HEK293 (cell line): Measurements from ENCODE around the gene OXSR1.

ENCODE experiments used
- CTCF ChIA-PET: fragments of 350-600 bp; formaldehyde crosslinking; extraction: SDS; loops from one replicate; lab custom pipeline; 2021; ENCODE audit warnings: antibody characterized with exemption; lab: Yijun Ruan, JAX
- POLR2A ChIA-PET: fragments of 300-600 bp; formaldehyde crosslinking; extraction: SDS; loops from one replicate; lab custom pipeline; 2020; ENCODE audit warnings: antibody characterized with exemption, inconsistent platforms; lab: Yijun Ruan, JAX
- H3K27ac ChIP-seq: fragments of 200-500 bp; sonication (Bioruptor generic); 2 replicates; pipeline ENCODE4 v1.5.1; 2014; ENCODE audit warnings: low read depth, low read length, control low read depth, inconsistent platforms; ENCODE audit errors: extremely low read depth
- H3K36me3 ChIP-seq, 2 experiments: fragments of 200-500 bp in 1 of 2; sonication (Bioruptor generic) in 1 of 2; 1 replicate in 1 of 2; 2 replicates in 1 of 2; pipeline ENCODE4 v1.5.1; 2014 to 2017; ENCODE audit warnings: inconsistent platforms in 2 of 2, low read length in 2 of 2; ENCODE audit not compliant: control insufficient read depth in 2 of 2, insufficient read depth in 1 of 2
- H3K4me1 ChIP-seq: fragments of 200-500 bp; sonication (Bioruptor generic); 2 replicates; pipeline ENCODE4 v1.5.1; 2014; ENCODE audit warnings: mild to moderate bottlenecking, low read length, inconsistent platforms; ENCODE audit not compliant: control insufficient read depth, insufficient read depth
- H3K4me3 ChIP-seq: 2 replicates; pipeline ENCODE4 v1.5.1; 2011; ENCODE audit warnings: low read depth, mild to moderate bottlenecking, control low read depth, low read length, moderate library complexity
- H3K9me3 ChIP-seq: fragments of 200-500 bp; sonication (Bioruptor generic); 2 replicates; pipeline ENCODE4 v1.5.1; 2014; ENCODE audit warnings: low read depth, low read length, inconsistent platforms; ENCODE audit not compliant: control insufficient read depth, insufficient read depth
- HOXC10 ChIP-seq: sonication (generic); formaldehyde crosslinking; IDR thresholded peaks from 2 replicates; pipeline ENCODE4 v1.8.1; 2023; ENCODE audit warnings: mild to moderate bottlenecking, missing genetic modification reagents
- MYNN ChIP-seq: fragments of 450-650 bp; formaldehyde crosslinking; IDR thresholded peaks from 2 replicates; pipeline ENCODE4 v1.5.1; 2016; ENCODE audit warnings: missing biosample characterization, missing genetic modification characterization, borderline replicate concordance
- SCRT1 ChIP-seq: fragments of 450-650 bp; formaldehyde crosslinking; IDR thresholded peaks from 2 replicates; pipeline ENCODE4 v1.5.1; 2016; ENCODE audit warnings: missing biosample characterization, missing genetic modification characterization, borderline replicate concordance
- TCF7L2 ChIP-seq: IDR thresholded peaks from 2 replicates; pipeline ENCODE4 v1.6.1; 2011; ENCODE audit warnings: low read depth, mild to moderate bottlenecking, inconsistent platforms, low read length, moderate library complexity, borderline replicate concordance
- YY1 ChIP-seq: fragments of 450-650 bp; formaldehyde crosslinking; IDR thresholded peaks from 2 replicates; pipeline ENCODE4 v1.5.1; 2018; ENCODE audit warnings: missing biosample characterization, missing genetic modification characterization
- ZBTB17 ChIP-seq: fragments of 450-650 bp; formaldehyde crosslinking; IDR thresholded peaks from 2 replicates; pipeline ENCODE4 v1.5.1; 2016; ENCODE audit warnings: missing biosample characterization, missing genetic modification characterization
- ZNF138 ChIP-seq: fragments of 450-650 bp; formaldehyde crosslinking; IDR thresholded peaks from 2 replicates; pipeline ENCODE4 v1.5.1; 2016; ENCODE audit warnings: missing biosample characterization, missing genetic modification characterization, borderline replicate concordance
- ZNF214 ChIP-seq: fragments of 450-650 bp; formaldehyde crosslinking; IDR thresholded peaks from 2 replicates; pipeline ENCODE4 v1.5.1; 2017; ENCODE audit warnings: missing biosample characterization, mild to moderate bottlenecking, missing genetic modification characterization, borderline replicate concordance
- ZNF24 ChIP-seq: fragments of 450-650 bp; formaldehyde crosslinking; IDR thresholded peaks from 2 replicates; pipeline ENCODE4 v1.5.1; 2016; ENCODE audit warnings: missing biosample characterization, missing genetic modification characterization
- ZNF335 ChIP-seq: fragments of 450-650 bp; formaldehyde crosslinking; conservative IDR thresholded peaks from 2 replicates; pipeline ENCODE4 v1.5.1; 2016; ENCODE audit warnings: missing biosample characterization, missing genetic modification characterization
- ZNF529 ChIP-seq: fragments of 450-650 bp; formaldehyde crosslinking; IDR thresholded peaks from 2 replicates; pipeline ENCODE4 v1.5.1; 2017; ENCODE audit warnings: missing genetic modification characterization, missing biosample characterization; ENCODE audit not compliant: insufficient replicate concordance
- ZNF624 ChIP-seq: fragments of 450-650 bp; formaldehyde crosslinking; IDR thresholded peaks from 2 replicates; pipeline ENCODE4 v1.5.1; 2017; ENCODE audit warnings: missing biosample characterization, missing genetic modification characterization
- ZNF626 ChIP-seq: fragments of 450-650 bp; sonication (Bioruptor Pico); formaldehyde crosslinking; IDR thresholded peaks from 2 replicates; pipeline ENCODE4 v1.5.1; 2018; ENCODE audit warnings: missing biosample characterization, missing genetic modification characterization, inconsistent platforms
- ZNF776 ChIP-seq: fragments of 450-650 bp; formaldehyde crosslinking; IDR thresholded peaks from 2 replicates; pipeline ENCODE4 v1.5.0; 2017; ENCODE audit warnings: missing biosample characterization, missing genetic modification characterization, borderline replicate concordance
- ZNF792 ChIP-seq: fragments of 450-650 bp; formaldehyde crosslinking; IDR thresholded peaks from 2 replicates; pipeline ENCODE4 v1.5.1; 2016; ENCODE audit warnings: missing biosample characterization, missing genetic modification characterization
- ZSCAN30 ChIP-seq: fragments of 450-650 bp; IDR thresholded peaks from 2 replicates; pipeline ENCODE4 v1.5.1; 2018; ENCODE audit warnings: missing biosample characterization, mild to moderate bottlenecking, missing genetic modification characterization, moderate library complexity
- TF ChIP-seq, protein P1 (sequence below): fragments of 450-650 bp; formaldehyde crosslinking; IDR thresholded peaks from 2 replicates; pipeline ENCODE4 v1.5.1; 2016; ENCODE audit warnings: missing biosample characterization, missing genetic modification characterization
- TF ChIP-seq, protein P2 (sequence below): sonication (generic); formaldehyde crosslinking; IDR thresholded peaks from 2 replicates; pipeline ENCODE4 v1.8.1; 2022; ENCODE audit warnings: mild to moderate bottlenecking, moderate library complexity, missing genetic modification reagents
- TF ChIP-seq, protein P3 (sequence below): fragments of 450-650 bp; IDR thresholded peaks from 2 replicates; pipeline ENCODE4 v1.5.1; 2018; ENCODE audit warnings: missing biosample characterization, missing genetic modification characterization
- TF ChIP-seq, protein P4 (sequence below): fragments of 450-650 bp; formaldehyde crosslinking; conservative IDR thresholded peaks from 2 replicates; pipeline ENCODE4 v1.5.1; 2016; ENCODE audit warnings: low read depth, missing biosample characterization, missing genetic modification characterization

OXSR1 gene

DNA sequence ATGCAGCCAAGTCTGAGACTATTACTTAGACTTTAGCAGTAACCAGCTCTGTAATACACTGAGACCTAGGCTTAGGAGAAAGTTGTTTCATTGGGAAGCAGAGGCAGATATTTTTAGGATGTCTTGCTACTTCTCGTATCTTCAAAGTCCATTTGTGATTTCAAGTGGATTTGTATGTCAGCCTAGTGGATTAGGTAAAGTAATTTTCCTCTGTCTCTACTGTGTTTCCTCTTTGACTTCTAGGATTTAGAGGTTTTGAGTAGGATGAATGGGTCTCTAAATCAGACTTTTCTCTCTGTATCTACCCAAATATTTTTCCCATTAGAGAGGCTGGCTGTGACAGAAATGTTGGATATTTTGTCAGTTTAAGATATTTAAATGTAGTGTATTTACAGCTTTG is 46.8 kb downstream of the OXSR1 start (continued):
- TF ChIP-seq, protein P1, sequence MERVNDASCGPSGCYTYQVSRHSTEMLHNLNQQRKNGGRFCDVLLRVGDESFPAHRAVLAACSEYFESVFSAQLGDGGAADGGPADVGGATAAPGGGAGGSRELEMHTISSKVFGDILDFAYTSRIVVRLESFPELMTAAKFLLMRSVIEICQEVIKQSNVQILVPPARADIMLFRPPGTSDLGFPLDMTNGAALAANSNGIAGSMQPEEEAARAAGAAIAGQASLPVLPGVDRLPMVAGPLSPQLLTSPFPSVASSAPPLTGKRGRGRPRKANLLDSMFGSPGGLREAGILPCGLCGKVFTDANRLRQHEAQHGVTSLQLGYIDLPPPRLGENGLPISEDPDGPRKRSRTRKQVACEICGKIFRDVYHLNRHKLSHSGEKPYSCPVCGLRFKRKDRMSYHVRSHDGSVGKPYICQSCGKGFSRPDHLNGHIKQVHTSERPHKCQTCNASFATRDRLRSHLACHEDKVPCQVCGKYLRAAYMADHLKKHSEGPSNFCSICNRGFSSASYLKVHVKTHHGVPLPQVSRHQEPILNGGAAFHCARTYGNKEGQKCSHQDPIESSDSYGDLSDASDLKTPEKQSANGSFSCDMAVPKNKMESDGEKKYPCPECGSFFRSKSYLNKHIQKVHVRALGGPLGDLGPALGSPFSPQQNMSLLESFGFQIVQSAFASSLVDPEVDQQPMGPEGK: no peak
- TF ChIP-seq ZNF624 (tag by site-specific recombination) (no peak), ZNF24 (tag by site-specific recombination) (no peak), SCRT1 (tag by site-specific recombination) (no peak), ZNF138 (tag by site-specific recombination) (no peak), HOXC10 (CRISPR knock-in tag) (no peak), YY1 (tag by site-specific recombination) (no peak)
- TF ChIP-seq, protein P2, sequence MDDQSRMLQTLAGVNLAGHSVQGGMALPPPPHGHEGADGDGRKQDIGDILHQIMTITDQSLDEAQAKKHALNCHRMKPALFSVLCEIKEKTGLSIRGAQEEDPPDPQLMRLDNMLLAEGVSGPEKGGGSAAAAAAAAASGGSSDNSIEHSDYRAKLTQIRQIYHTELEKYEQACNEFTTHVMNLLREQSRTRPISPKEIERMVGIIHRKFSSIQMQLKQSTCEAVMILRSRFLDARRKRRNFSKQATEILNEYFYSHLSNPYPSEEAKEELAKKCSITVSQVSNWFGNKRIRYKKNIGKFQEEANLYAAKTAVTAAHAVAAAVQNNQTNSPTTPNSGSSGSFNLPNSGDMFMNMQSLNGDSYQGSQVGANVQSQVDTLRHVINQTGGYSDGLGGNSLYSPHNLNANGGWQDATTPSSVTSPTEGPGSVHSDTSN (CRISPR knock-in tag): no peak

DNA sequence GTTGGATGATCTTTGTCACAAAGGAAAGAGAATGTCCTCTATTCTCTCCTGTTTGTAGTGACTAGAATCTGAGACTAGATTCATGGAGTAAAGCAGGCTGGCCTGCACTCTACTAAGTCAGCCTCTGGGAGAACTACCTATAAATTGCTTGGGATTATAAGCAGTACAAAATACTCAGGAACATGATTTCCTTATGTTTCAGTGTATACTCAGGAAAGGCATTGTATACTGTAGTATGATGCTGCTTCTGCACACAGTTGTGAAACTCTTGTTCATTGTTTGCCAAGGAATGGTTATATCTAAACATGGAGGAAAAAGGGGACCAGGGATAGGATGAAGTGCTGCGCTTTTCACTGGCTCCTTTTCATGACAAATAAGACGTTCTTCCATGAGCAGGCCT is 49.2 kb downstream of the OXSR1 start:
- H3K36me3 ChIP-seq: peaks cover 0 to 19% of the 10 kb centered on the region in 2 experiments; a peak in 1 of 3 replicates
- CTCF ChIA-PET: interaction anchor here (0.5 kb wide), 1 partner anchor 100 kb away, joined by 3 read pairs; no protein-coding TSS in a partner anchor
- POLR2A ChIA-PET: interaction anchor here (0.7 kb wide), 1 partner anchor 1192 kb away, joined by 4 read pairs; no protein-coding TSS in a partner anchor
- no peak overlapping the region for H3K27ac ChIP-seq
- H3K9me3 ChIP-seq: no peaks in the 10 kb centered on the region
- no peak overlapping the region for H3K4me3 ChIP-seq
- H3K4me1 ChIP-seq: peaks cover 3% of the 10 kb centered on the region
- no peak for TF ChIP-seq TCF7L2
- no peak for TF ChIP-seq ZNF335 (tag by site-specific recombination)
- TF ChIP-seq MYNN: no peak
- TF ChIP-seq ZNF792: no peak
- TF ChIP-seq ZNF626 (tag by site-specific recombination): no peak
- no peak for TF ChIP-seq ZNF529
- TF ChIP-seq, all 188 proteins: peak for 0

DNA sequence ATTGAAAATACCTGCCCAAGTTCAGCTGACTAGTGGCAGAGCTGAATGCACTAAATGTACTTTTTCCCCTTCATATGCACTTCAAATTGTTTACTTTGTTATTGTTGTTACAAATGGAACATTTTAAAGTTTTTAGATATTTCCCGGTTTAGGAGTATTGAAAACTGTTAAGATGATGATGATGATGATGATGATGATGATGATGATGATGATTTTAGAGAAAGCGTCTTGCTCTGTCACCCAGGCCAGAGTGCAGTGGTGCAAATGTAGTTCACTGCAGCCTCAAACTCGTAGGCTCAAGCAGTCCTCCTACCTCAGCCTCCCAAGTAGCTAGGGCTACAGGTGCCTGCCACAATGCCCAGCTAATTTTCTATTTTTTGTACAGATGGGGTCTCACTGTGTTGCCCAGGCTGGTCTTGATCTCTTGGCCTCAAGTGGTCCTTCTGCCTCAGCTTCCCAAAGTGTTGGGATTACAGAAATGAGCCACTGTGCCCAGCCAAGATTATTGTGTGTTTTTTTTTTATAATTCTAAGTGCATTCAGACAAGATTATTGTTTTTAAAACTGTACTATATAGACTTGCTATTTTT is 54.4 kb downstream of the OXSR1 start:
- Histone ChIP-seq H3K27ac (no peak overlapping the region), H3K4me3 (no peak overlapping the region), H3K4me1 (no peaks in the 10 kb centered on the region), H3K9me3 (no peaks in the 10 kb centered on the region), H3K36me3 (peaks cover 3 to 33% of the 10 kb centered on the region in 2 experiments)
- CTCF ChIA-PET: no interaction called here
- TF ChIP-seq, protein P3, sequence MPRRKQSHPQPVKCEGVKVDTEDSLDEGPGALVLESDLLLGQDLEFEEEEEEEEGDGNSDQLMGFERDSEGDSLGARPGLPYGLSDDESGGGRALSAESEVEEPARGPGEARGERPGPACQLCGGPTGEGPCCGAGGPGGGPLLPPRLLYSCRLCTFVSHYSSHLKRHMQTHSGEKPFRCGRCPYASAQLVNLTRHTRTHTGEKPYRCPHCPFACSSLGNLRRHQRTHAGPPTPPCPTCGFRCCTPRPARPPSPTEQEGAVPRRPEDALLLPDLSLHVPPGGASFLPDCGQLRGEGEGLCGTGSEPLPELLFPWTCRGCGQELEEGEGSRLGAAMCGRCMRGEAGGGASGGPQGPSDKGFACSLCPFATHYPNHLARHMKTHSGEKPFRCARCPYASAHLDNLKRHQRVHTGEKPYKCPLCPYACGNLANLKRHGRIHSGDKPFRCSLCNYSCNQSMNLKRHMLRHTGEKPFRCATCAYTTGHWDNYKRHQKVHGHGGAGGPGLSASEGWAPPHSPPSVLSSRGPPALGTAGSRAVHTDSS (tag by site-specific recombination): peak; percentile 95
- no peak for TF ChIP-seq ZNF776
- no peak for TF ChIP-seq ZBTB17 (tag by site-specific recombination)
- TF ChIP-seq ZSCAN30: no peak
- TF ChIP-seq, protein P4, sequence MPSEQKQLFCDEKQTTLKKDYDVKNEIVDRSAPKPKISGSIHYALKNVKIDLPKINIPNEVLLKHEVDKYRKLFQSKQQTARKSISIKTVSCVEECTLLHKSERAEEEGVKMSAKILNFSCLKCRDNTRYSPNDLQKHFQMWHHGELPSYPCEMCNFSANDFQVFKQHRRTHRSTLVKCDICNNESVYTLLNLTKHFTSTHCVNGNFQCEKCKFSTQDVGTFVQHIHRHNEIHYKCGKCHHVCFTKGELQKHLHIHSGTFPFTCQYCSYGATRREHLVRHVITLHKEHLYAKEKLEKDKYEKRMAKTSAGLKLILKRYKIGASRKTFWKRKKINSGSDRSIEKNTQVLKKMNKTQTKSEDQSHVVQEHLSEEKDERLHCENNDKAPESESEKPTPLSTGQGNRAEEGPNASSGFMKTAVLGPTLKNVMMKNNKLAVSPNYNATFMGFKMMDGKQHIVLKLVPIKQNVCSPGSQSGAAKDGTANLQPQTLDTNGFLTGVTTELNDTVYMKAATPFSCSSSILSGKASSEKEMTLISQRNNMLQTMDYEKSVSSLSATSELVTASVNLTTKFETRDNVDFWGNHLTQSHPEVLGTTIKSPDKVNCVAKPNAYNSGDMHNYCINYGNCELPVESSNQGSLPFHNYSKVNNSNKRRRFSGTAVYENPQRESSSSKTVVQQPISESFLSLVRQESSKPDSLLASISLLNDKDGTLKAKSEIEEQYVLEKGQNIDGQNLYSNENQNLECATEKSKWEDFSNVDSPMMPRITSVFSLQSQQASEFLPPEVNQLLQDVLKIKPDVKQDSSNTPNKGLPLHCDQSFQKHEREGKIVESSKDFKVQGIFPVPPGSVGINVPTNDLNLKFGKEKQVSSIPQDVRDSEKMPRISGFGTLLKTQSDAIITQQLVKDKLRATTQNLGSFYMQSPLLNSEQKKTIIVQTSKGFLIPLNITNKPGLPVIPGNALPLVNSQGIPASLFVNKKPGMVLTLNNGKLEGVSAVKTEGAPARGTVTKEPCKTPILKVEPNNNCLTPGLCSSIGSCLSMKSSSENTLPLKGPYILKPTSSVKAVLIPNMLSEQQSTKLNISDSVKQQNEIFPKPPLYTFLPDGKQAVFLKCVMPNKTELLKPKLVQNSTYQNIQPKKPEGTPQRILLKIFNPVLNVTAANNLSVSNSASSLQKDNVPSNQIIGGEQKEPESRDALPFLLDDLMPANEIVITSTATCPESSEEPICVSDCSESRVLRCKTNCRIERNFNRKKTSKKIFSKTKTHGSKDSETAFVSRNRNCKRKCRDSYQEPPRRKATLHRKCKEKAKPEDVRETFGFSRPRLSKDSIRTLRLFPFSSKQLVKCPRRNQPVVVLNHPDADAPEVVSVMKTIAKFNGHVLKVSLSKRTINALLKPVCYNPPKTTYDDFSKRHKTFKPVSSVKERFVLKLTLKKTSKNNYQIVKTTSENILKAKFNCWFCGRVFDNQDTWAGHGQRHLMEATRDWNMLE (tag by site-specific recombination): no peak
- TF ChIP-seq ZNF214 (tag by site-specific recombination): no peak
- TF ChIP-seq, all 188 proteins: peak for 1
- POLR2A ChIA-PET: interaction anchor here (0.6 kb wide), 1 partner anchor 102 kb away, joined by 3 read pairs; no protein-coding TSS in a partner anchor
